Nephron (organoid): Measurements from ENCODE around the gene VEZF1.

Source experiments
- H3K27ac Mint-ChIP-seq, 3 experiments: 2 replicates each; pipeline ENCODE4 v1.8.0; 2020; ENCODE audit warnings: mixed read lengths in 3 of 3, mild to moderate bottlenecking in 2 of 3, moderate library complexity in 1 of 3
- H3K27me3 Mint-ChIP-seq: 2 replicates; pipeline ENCODE4 v1.8.0; 2021; ENCODE audit warnings: low read depth, mild to moderate bottlenecking, moderate library complexity, mixed read lengths
- H3K36me3 Mint-ChIP-seq: 2 replicates; pipeline ENCODE4 v1.8.0; 2020; ENCODE audit warnings: low read depth, mixed read lengths
- H3K4me1 Mint-ChIP-seq: 2 replicates; pipeline ENCODE4 v1.8.0; 2020; ENCODE audit warnings: mixed read lengths
- H3K4me3 Mint-ChIP-seq, 3 experiments: 2 replicates each; pipeline ENCODE4 v1.8.0; 2020; ENCODE audit warnings: mild to moderate bottlenecking in 3 of 3, mixed read lengths in 3 of 3, moderate library complexity in 2 of 3
- H3K9me3 Mint-ChIP-seq: 2 replicates; pipeline ENCODE4 v1.8.0; 2020; ENCODE audit warnings: mixed read lengths
- TF ChIP-seq, protein P1 (sequence below), 3 experiments: fragments of 200-600 bp; sonication (generic); IDR thresholded peaks; one replicate each; pipeline ENCODE4 v1.5.0; 2021; ENCODE audit warnings: antibody characterized with exemption in 3 of 3; ENCODE audit not compliant: unreplicated experiment in 3 of 3

The VEZF1 gene

DNA sequence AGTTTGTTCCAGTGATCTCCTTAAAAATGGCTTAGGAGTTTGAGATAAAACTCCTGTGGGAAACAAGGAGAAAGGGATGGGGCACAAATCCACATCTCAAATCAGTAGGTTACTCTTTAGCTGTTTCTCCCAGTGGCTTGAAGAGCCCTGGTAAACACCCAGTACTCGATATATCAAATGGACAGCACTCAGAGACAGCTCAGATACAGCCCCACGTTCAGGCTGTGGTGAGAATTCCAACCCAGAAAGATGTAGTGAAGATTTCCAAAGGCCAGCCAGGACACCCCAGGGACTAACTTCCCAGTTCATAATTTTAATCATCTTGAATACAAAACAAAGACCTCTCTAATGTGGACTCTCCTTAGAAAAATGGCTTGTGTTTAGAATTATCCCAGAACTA is 6.4 kb upstream of the VEZF1 start:
- Mint-ChIP-seq H3K9me3 (no peaks in the 10 kb centered on the region), H3K27ac (peak overlapping the region; percentile 5 to 73 (median 18)), H3K4me1 (peaks cover 56% of the 10 kb centered on the region), H3K27me3 (no peaks in the 10 kb centered on the region), H3K4me3 (no peak overlapping the region), H3K36me3 (peaks cover 20% of the 10 kb centered on the region)
- TF ChIP-seq, protein P1, sequence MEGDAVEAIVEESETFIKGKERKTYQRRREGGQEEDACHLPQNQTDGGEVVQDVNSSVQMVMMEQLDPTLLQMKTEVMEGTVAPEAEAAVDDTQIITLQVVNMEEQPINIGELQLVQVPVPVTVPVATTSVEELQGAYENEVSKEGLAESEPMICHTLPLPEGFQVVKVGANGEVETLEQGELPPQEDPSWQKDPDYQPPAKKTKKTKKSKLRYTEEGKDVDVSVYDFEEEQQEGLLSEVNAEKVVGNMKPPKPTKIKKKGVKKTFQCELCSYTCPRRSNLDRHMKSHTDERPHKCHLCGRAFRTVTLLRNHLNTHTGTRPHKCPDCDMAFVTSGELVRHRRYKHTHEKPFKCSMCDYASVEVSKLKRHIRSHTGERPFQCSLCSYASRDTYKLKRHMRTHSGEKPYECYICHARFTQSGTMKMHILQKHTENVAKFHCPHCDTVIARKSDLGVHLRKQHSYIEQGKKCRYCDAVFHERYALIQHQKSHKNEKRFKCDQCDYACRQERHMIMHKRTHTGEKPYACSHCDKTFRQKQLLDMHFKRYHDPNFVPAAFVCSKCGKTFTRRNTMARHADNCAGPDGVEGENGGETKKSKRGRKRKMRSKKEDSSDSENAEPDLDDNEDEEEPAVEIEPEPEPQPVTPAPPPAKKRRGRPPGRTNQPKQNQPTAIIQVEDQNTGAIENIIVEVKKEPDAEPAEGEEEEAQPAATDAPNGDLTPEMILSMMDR (IDR thresholded peaks at IDR 0.05; ENCODE audit: unreplicated experiment in 3 of 3): no peak

DNA sequence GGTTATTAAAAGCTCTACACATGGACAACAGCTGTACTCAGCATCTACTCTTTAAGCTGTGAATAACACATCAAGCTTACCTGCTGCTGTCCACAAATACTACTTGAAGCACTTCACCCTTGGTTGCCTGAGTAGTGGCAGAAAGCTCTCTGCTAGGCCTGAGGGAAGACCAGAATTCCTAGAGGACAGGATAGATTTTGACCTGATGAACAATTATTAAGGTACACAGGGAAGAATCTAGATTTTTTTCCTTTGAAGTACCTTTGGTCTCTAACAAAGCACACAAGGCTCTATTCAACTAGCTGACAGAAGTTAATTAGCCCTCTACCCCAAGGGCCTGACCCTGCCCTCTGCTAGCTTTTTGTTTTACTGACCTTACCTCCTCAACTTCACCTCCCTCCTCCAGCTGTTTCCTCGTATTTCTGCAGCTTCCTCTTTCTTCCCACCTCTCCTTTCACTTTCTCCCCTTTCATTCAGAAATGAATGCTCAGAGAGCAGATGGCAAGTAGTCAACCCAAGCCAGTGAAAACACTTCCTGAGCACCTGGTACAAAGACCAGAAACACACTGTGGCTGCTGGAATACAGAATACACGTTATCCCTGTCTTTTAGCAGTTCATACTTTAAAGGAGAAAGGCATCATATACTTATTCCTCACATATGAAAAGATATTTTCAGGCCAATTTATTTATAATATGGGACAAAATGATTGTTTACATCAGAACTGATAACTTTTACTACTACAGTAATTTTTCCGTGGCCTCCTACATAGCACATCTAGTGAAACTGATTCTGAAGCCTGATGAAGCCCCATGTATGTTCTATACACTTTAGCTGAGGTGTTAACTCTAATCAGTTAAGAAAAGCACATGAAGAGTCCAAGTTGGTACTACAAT is 5.7 kb upstream of the VEZF1 start:
- peaks cover 16% of the 10 kb centered on the region for H3K36me3 Mint-ChIP-seq
- TF ChIP-seq, protein P1 (IDR thresholded peaks at IDR 0.05; ENCODE audit: unreplicated experiment in 3 of 3): no peak
- H3K4me3 Mint-ChIP-seq: peak overlapping the region in 1 of 3 experiments; percentile 10
- peaks cover 60% of the 10 kb centered on the region for H3K4me1 Mint-ChIP-seq
- H3K27me3 Mint-ChIP-seq: no peaks in the 10 kb centered on the region
- H3K9me3 Mint-ChIP-seq: no peaks in the 10 kb centered on the region
- peak overlapping the region in 2 of 3 experiments; percentile 50 to 73 for H3K27ac Mint-ChIP-seq

DNA sequence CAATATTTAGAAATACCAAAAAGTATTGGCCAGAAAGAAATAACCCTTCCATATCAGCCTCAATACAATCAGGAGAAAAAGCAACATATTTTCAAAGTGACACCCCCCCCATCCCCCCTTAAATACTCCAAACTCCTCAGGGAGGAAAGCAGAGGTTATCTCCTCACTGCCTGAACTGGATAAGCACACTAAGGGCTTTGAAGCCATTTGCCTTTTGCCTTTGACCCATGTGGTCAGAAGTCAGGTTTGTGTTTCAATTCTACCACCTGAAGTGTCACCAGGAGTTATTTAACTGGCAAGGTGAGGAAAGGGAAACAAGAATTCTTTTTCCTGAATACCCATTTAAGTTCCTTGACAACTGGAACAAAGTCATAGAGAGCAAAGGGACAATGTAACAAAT is 3.5 kb upstream of the VEZF1 start:
- TF ChIP-seq, protein P1 (IDR thresholded peaks at IDR 0.05; ENCODE audit: unreplicated experiment in 3 of 3): no peak
- no peaks in the 10 kb centered on the region for H3K27me3 Mint-ChIP-seq

DNA sequence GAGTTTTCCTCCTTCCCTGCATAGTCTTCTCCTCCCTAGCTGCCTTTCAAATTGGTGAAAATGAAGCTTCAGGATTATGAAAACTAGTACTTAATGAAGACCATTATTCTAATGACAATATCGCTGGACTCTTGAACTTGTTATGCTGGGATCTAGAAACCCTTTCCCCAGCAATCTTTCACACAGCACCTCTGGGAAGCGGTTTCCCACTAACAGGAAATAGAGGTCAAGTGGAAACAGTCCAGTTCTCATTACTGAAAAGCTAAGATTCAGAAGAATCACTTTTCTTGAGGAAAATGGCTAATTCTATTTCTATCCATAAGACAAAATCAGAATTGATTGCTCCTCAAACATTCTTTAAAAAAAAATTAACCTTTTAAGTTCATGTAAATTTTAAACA is 2.0 kb upstream of the VEZF1 start:
- TF ChIP-seq, protein P1 (IDR thresholded peaks at IDR 0.05; ENCODE audit: unreplicated experiment in 3 of 3): no peak
- peaks cover 76% of the 10 kb centered on the region for H3K4me1 Mint-ChIP-seq
- peak overlapping the region; percentile 97 to 99 (median 98) for H3K27ac Mint-ChIP-seq
- no peaks in the 10 kb centered on the region for H3K9me3 Mint-ChIP-seq
- H3K27me3 Mint-ChIP-seq: no peaks in the 10 kb centered on the region
- peak overlapping the region; percentile 92 to 95 (median 93) for H3K4me3 Mint-ChIP-seq
- H3K36me3 Mint-ChIP-seq: no peaks in the 10 kb centered on the region

More for the DNA sequence above, 3.5 kb upstream of the VEZF1 start:
- Mint-ChIP-seq H3K36me3 (peaks cover 4% of the 10 kb centered on the region), H3K4me1 (peaks cover 67% of the 10 kb centered on the region), H3K9me3 (no peaks in the 10 kb centered on the region), H3K4me3 (no peak overlapping the region), H3K27ac (no peak overlapping the region)

DNA sequence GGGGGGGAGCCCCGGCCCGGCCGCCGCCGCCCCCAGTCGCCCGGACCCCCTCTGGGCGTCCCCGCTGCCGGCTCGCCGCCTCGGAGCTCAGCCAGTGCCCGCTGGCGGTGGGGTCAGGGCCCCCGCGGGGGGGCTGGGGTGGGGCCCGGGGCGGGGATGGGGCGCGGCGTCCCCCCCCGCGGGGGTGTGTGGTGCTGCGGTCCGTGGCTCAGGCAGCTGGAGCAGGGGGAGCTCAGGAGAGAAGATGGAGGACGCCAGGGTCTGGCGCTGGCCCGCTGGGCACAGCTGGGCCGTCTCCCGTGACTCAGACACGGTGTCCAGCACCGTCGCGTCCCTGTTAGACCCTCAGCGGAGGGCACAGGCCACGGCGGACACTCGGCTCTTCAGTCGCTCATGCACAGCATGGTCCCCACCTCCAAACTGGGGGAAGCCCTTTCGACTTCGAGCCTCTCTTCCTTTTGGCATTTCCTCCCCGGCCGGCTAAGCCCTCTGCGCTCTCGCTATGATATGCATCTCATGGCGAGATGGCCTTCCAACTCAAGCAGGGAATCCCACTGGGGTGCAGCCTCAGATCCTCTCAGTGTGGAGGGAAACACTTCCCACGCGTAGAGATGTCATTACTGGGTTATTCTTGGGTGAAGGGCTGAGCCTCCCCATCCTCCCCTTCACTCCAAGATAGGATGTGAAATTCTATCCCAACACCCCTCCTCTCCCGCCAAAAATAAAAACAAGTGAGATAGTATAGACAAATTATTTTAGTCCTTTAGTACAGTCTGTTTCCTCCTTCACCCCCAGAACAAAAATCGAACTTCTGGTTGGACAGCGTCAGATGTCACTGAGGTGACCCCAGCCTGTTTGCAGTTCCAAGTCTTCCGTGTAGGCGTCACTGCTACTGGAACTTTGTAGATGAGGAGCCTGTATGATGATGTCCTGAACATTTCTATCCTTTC is 522 bp upstream of the VEZF1 start:
- H3K36me3 Mint-ChIP-seq: no peaks in the 10 kb centered on the region
- peak overlapping the region; percentile 97 to 99 (median 98) for H3K27ac Mint-ChIP-seq
- no peaks in the 10 kb centered on the region for H3K9me3 Mint-ChIP-seq
- peaks cover 81% of the 10 kb centered on the region for H3K4me1 Mint-ChIP-seq
- H3K27me3 Mint-ChIP-seq: no peaks in the 10 kb centered on the region
- peak overlapping the region; percentile 92 to 95 (median 93) for H3K4me3 Mint-ChIP-seq
- TF ChIP-seq, protein P1 (IDR thresholded peaks at IDR 0.05; ENCODE audit: unreplicated experiment in 3 of 3): peak in 1 of 3 experiments; percentile 17
